Measurements from ENCODE around the gene CBR4.
A peak's percentile ranks its signal among the peaks of the same experiment; 100 is the strongest.
"Not testable (repeated sequence)": the region's sequence is repeated elsewhere in the genome, so short reads cannot be mapped to it uniquely, and the experiment has no call there.

Gene CBR4

DNA sequence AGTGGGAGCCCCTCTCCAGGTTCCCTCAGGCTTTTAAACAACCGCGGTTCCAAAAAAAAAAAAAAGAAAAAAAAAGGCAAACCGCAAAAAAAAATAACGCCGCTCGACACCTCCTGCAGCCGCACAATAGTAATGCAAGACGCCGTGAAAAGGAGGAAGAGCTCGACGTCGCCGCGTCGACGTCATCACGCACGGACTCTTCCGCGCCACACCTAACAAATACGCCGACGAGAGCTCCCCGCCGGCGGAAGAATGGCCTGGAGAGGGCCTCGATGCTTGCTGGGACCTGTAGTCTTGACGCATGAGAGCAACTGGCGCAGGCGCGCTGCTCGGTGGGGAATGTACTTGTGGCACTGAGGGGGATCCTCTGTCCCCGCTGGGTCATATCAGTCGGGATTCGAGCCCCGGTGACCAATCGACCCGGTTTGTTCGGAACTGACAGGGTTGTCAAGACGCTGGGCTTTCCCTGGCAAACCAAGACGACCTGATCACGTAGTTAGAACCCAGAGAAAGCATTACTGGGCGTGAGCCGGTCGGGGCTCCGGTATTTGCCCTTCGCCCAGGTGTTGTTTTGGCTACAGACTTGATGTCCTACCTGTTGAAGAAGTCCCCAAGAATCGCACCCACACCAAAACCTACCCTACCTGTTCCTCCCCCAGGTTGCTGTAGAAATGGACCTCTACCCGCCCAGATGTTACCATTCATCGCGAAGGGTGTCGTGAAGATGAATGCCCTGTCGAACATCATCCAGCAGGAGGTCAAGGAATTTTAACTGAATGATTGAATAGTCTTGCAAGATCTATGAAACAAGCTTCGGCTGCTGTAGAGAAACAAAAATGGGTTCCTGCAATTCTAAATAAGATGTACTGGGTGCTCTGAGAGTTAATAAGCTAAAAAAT, at the start of gene CBR4:
CBR4 (minus strand) TSS at position 131 of the 899 bp plus-strand sequence. CDS start 166 bp downstream, outside the sequence.
- DNase-seq (ENCODE audit: low read depth in 2 of 2): peak; percentile 86 to 91

DNA sequence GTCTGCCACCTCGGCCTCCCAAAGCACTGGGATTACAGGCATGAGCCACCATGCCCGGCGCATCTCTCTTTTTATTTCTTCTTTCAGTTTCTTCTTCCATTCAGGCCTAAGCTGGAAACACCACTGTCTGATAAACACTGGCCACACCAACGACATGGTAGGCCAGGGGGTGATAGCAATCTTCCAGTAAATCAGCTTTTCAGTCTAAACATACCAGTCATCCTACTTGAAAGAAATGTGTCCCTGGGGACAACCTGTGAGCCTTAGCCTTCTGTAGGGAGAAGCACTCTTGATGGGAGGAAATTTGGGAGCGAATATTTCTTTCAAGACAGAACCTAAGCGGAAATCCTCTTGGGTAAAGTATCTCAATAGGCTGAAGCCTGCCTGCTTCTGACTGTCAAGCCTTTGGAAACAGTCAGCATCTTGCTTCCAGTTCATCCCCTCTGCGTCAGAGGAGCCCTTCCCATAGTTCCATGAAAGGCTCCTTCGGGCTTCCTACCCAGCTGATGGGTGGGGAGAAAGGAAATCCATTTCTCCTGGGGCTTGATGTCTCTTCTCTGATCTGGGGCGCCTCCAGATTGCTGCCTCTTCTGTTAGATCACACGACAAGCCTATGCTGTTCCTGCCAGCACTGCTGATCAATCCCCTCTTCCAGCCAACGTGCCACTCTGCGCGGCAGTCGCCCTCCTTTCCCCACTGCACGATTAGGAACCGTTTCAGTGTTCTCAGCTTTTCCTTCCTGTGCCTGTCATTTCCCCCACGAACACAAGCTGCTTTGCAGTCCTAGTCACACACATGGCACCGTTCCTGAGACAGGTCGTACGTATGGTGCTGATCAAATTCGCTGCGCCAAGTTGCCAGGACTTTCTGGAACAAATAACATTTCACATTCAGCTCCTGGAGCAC, 49.5 kb upstream of the CBR4 start:
- no peak for DNase-seq (ENCODE audit: low read depth in 2 of 2)

DNA sequence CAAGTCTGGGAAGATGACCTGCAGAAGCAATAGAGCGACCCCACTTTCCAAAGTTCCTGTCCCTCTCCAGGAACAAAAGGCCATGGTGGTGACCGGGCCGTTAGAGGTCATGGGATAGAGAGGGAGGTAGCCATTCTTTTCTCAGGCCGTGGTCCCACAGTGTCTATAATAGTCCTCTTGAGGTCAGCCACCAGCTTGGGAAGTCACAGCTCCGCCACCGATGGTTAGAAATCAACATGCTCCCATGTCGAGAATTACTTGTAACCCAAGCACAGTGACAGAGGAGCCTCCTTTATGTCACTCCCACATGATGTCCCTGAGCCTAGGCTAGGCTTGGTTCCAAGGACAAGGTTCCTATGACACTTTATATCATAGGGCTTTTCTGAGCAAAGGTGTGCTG, 48.3 kb upstream of the CBR4 start:
- DNase-seq (ENCODE audit: low read depth in 2 of 2): no peak

DNA sequence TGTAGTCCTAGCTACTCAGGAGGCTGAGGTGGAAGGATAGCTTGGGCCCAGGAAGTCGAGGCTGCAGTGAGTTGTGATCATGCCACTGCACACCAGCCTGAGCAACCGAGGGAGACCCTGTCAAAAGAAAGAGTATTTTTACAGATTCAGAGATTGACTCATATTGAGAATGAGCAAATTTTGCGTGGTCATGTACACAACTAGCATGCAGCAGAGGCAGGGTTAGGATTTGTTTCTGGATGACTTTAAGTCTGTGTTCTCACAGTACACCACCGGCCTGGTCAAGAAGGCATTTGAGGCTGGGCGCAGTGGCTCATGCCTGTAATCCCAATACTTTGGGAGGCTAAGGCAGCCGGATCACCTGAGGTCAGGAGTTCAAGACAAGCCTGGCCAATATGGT, 44.8 kb upstream of the CBR4 start:
- no peak for DNase-seq (ENCODE audit: low read depth in 2 of 2)

DNA sequence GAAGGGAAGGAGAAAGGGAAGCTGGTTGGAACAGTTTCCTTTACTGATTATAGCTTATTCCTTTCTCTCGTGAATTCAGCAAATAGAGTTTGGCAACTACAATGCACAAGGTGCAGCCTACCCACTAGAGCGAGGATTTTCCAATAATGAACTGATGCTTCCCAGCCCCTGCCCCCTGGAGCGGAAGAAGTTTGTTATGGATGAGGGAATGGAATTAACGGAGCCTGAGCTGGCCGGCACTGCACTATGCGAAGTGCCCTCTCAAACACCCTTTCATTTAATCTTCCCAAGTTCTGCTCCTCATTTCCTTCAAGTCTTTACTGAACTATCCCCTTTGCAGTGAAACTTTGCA, 42.5 kb upstream of the CBR4 start:
- no peak for DNase-seq (ENCODE audit: low read depth in 2 of 2)

DNA sequence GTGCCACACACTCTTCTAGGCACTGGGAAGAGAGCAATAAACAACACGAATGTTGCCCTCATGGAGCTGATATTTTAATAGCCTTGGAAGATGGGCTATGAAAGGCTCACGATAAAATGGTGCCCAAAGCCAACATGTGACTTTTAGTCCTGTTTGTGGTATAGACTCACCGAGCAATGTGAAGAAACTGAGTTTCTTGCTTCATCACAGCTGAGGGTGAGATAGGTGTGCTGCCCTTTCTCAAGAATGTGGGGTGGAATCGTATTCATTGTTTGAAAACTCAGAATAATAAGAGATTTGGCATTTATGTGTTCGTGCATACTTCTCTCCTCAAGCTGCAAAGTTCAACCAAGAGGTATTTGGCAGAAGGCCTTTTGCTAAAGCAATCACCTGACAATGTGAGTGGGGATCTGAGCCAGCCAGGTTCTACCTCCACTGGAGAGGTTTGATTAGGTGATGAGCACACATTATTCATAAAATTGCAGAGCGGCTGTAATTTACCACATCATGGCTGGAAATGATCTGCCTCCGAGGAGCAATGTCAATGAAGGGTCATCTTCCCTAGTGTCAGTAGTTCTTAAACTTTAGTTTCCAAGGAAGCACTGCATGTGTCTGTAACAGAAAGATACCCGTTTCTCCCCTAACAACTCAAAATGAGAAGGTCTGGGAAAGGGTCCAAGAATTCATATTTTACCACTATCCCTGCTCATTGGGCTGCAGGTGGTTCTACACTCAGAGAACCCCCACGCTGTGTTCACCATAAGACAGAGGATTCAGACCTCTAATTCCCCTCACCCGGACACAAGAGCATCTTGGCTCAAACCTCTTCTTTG, 41.9 kb upstream of the CBR4 start:
- DNase-seq (ENCODE audit: low read depth in 2 of 2): no peak

DNA sequence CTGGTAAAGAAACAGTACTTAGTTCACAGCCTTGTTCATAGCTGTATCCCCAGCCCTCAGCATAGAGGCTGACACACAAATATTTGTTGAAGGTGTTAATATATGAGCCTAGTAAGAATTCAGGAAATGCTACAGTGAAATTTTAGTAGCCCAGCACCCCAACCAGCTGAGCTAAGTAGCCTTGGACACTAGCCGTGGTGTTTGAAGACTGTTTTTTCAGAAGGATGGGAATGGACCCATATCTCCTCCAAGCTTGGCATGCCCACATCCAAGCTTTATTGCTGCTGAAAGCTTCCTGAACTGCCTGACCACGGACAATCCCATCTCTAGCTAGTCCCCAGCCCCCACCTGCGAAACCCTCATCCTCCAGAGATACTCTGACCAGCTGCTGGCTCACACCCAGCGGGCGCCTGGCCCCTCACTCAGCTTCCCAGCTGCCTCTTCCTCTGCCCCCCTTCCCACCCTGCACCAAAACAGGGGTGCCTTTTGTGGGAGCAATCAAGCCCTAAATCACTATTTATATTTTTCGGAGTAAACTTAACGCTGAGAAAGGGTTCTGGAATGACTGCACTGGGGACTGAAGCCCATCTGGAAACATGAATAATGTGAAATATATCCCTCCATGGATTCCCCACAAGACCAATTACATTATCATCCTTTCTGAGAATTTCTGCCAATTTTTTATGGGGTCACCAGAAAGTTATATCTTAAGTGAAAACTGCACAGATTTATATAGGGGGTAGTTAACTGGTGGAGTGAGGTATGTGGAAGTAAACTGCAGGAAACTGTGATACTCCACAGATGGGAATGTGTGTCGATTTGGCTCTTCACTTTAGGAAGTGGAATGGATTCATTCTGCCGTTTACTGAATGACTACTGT, 41.1 kb upstream of the CBR4 start:
- no peak for DNase-seq (ENCODE audit: low read depth in 2 of 2)

DNA sequence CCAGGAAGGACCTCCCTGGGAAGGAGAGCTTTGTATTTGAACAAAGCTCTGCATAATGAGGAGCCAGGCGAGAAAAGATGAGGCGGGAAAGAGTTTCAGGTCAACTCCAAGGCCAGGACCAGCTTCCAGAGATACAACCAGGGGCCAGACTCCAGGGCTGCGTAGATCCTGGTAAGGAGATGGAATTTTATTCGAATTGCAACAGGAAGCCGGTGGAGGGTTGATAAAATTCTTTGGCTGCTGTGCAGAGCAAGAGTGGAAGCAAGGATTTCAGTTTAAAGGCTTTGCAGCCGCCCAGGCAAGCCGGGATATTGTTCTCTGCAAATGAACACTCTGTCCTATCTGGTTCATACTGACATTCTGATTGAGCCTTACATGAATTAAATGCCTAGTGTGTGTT, 40.2 kb upstream of the CBR4 start:
- DNase-seq (ENCODE audit: low read depth in 2 of 2): no peak

DNA sequence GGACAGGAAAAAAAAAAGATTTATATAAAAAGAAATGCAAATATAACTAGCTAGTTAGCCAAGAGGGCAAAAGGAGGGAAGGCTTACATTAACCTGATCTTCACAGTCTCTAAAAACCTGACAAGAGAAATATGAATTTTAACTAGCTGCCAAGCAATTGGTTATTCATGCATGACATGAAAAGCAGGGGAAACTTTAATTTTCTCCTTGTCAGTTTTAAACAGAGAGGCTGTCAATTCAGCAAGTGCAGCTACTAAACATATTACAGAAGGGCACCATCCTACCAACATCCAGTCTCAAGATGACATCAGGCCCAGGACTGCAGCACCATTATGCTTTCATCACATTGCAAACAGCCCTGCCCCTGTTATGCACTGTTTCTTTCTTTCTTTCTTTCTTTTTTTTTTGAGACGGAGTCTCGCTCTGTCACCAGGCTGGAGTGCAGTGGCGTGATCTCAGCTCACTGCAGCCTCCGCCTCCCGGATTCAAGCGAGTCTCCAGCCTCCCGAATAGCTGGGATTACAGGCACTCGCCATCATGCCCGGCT, 38.9 kb upstream of the CBR4 start:
- DNase-seq (ENCODE audit: low read depth in 2 of 2): no peak

DNA sequence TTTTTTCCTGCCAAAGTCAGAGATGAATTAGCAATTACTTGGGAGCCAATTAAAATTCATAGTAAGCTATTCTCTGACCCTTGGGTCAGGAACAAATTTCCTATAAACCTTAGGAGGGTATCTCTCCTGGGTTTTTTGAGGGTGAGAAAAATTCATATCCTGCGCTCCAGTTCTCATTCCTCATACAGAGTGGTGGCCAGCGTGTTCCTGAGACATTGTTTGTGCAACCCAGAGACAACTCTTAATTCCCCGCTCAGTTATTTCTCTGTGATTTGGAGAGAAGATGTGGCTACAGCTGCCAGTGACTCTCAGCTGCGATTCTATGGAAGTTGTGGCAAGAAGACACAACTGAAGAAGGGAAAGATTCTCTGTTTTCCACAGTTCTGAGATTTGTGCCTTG, 37.9 kb upstream of the CBR4 start:
- DNase-seq (ENCODE audit: low read depth in 2 of 2): no peak

DNA sequence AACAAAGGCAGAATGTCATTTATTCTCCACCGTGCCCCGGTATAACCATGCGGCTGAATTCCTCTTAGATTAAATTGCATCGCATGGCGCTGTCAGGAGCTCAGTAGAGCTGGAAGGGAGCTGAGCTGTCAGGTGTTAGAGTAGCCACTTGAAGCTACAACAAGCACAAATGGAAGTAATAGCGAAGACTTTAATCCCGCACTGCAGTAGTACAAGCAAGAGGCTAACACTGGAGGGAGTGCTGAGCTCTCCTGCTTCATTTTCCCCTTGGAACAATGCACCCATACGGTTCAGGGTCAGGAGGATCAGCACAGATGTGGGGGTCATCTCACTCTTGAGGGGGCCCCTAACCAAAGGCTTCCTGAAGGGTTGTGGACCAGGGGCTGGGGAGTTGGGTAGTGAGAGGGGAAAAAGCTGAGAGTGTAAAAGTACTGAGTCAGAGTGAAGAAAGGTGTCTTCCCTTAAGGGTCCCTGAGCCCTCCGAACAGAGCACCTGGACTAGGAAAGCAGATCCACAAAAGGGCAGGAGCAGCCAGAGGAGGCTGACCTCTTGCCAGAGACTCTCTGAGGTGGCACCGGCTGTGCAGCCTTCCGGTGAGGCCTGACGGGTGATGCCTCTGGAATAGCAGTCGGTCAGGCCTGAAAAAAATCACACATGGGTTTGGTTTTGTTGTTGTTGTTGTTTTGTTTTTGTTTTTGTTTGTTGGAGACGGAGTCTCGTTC, 36.0 kb upstream of the CBR4 start:
- DNase-seq (ENCODE audit: low read depth in 2 of 2): no peak

DNA sequence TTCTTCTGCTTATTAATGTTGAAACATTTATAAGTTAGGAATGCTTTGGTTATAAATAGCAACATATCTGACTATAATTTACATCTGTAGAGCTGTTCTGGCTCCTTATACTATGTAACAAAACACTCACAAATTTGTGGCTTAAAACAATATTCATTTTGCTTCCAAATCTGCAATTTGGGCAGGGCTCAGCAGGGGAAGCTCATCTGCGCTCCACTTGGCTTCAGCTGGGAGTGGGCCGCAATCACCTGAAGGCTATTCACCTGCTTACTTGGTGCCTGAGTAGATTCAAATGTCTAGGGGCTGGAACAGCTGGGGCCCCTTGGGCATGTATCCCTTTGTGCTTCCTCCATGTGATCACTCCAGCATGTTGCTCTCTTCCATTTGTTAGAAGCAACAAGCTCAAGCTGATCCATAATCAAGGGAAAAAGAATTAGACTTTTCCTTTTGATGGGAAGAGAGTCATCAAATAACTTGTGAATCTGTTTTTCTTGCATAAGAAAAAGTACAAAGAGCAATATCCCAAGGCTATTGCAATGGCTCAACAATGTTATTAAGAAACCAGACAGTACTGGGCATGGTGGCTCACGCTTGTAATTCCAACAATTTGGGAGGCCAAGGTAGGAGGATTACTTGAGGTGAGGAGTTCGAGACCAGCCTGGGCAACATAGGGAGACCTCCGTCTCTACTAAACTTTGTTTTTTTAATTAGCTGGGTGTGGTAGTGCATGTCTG, 34.8 kb upstream of the CBR4 start:
- DNase-seq (ENCODE audit: low read depth in 2 of 2): no peak

DNA sequence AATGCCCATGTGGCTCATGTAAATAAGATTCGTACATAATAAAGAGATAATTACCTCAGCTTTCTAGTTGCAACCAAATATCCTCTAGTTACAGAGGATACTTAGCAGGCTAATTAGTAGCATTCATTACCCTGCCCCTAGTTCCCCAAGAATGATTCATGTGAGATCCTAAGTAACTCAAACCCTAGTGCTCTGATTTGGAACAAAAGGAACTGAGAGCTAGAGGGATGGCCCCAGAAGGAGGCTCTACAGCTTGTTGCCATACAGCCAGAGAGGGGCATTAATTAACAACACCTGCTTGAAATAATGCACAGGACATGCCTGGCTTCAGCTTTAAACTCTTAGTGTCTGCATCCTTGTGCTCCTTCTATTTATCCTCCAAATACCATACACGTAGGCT, 32.6 kb upstream of the CBR4 start:
- no peak for DNase-seq (ENCODE audit: low read depth in 2 of 2)

DNA sequence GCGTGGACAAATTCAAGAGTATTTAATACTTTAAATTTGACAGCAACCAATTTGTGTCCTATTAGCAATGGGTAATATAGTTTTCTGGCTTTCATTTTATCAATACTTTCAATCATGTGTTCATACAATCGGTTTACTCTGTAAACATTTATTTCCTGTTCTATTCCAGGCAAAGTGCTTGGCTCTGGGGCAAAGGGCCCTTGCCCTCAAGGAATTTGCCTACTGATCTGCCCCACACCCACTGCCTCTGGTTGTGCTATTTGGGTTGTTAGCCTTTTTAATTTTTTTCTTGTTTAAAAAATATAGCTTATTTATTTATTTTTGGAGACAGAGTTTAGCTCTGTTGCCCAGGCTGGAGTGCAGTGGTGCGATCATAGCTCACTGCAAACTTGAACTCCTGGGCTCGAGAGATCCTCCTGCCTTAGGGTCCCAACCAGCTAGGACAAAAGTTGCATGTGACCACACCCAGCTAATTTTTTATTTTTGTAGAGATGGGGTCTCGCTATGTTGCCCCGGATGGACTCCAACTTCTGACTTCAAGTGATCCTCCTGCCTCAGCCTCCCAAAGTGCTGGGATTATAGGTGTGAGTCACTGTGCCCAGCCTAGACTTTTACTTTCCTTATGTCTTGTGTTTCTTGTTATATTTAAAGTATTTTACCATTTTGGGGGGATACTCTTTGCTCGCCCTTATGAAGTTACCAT, 30.7 kb upstream of the CBR4 start:
- DNase-seq (ENCODE audit: low read depth in 2 of 2): no peak

DNA sequence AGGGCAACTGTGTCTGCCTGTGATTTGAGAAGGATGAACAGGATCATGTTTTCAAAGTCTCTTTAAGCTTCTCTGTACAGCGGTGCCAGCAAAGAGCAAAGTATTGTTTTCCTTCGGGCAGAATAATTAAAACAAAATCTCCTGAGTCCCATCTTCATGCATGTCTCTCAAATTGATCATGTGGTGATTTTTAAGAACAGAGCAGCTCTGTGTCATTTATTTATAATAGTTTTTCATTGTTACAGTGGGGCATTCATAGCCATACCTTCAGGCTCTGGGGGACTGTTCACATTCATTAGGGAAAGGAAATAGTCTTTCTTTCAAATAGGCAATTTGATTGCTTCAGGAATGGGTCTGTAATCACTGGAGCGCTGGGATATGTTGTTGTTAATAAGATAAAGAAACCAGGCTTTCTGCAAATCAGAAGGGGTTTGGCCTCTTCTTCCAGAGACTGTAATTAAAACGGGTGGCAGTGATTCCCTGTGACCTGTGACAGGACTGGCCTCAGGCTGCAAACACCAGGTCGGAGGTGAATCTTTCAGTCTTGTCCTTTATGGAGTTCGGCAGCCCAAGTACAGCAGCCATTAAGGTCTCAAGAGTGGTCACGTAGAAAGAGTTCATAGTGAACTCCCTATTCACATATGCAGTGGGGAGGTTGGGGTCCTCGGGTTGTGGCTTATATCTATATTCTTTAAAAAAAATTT, 29.3 kb upstream of the CBR4 start:
- no peak for DNase-seq (ENCODE audit: low read depth in 2 of 2)

DNA sequence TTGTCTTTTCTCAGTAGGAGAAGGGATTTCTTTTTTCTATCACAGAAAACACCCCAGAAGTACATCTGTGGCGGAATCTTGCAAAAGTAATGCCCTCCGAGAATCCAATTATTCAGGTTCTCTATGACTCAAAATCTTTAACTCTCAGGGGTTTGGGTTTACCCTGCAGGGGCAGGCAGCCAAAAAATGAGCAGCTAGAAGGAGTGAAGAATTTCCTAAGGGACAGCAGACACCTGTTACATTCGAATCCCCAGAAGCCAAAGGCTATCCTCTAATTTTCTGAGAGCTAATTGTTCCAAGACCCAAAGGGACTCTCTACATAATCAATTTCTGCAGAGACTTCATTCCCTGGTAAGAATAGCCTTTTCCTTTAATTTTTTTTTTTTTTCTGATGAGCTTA, 27.5 kb upstream of the CBR4 start:
- no peak for DNase-seq (ENCODE audit: low read depth in 2 of 2)

DNA sequence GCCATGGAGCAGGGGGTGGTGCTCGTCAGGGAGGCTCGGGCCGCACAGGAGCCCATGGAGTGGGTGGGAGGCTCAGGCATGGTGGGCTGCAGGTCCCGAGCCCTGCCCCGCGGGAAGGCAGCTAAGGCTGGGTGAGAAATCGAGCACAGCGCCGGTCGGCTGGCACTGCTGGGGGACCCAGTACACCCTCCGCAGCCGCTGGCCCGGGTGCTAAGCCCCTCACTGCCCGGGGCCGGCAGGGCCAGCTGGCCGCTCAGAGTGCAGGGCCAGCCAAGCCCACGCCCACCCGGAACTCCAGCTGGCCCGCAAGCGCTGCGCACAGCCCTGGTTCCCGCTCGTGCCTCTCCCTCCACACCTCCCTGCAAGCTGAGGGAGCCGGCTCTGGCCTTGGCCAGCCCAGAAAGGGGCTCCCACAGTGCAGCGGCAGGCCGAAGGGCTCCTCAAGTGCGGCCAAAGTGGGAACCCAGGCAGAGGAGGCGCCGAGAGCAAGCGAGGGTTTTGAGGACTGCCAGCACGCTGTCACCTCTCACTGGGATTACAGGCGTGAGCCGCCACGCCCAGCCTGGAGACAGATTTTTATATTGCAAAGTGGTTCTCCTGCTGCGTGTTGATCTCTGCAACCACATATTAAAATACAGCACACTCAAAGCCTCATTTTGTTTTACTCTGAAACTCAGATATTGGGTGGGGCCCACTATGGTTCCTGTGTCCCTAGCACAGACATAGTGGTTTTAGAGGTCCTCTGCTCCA, 26.0 kb upstream of the CBR4 start:
- not testable (repeated sequence) for DNase-seq (ENCODE audit: low read depth in 2 of 2)
